Kidney (tissue), 14 donors: ENCODE results near the gene PEAK3. TPM values are rescaled to one million over a fixed set of nuclear protein-coding genes. Genes with fewer than 3 reads are reported as not detected.

Experiments
- DNase-seq, 5 donors: peaks; one replicate each; pipeline ENCODE4 v3.0.0-alpha.2; 2013 to 2020
- FAIRE-seq: peaks from 2 replicates; lab custom pipeline; 2012; peaks lifted over from hg19 to GRCh38; lab: Jason Lieb, UNC
- H3K27ac ChIP-seq, 2 donors: one replicate each; pipeline ENCODE4 v1.7.0; 2013; ENCODE audit warnings: low read depth in 2 of 2, low read length in 2 of 2, inconsistent platforms in 1 of 2
- H3K27me3 ChIP-seq: one replicate; pipeline ENCODE4 v1.7.1; 2013; ENCODE audit warnings: low read length, inconsistent platforms; ENCODE audit not compliant: control insufficient read depth, insufficient read depth
- H3K36me3 ChIP-seq, 3 donors: one replicate each; pipeline versions ENCODE4 v1.7.0 to v1.7.1; 2013; ENCODE audit warnings: low read length in 3 of 3, control low read depth in 1 of 3, inconsistent platforms in 1 of 3; ENCODE audit not compliant: insufficient read depth in 3 of 3, control insufficient read depth in 2 of 3
- H3K4me1 ChIP-seq, 3 donors: one replicate each; pipeline versions ENCODE4 v1.7.0 to v1.7.1; 2013; ENCODE audit warnings: low read length in 3 of 3, inconsistent platforms in 1 of 3, low read depth in 1 of 3; ENCODE audit not compliant: control insufficient read depth in 2 of 3, insufficient read depth in 2 of 3
- H3K4me3 ChIP-seq, 3 donors: one replicate each; pipeline versions ENCODE4 v1.7.0 to v1.8.1; 2013; ENCODE audit warnings: low read length in 3 of 3, control low read depth in 1 of 3, inconsistent platforms in 1 of 3
- H3K9ac ChIP-seq, 3 donors: one replicate each; pipeline versions ENCODE4 v1.7.0 to v1.7.1; 2013; ENCODE audit warnings: low read length in 3 of 3, control low read depth in 1 of 3, inconsistent platforms in 1 of 3
- H3K9me3 ChIP-seq, 3 donors: one replicate each; pipeline versions ENCODE4 v1.7.0 to v1.7.1; 2013; ENCODE audit warnings: low read length in 3 of 3, control low read depth in 1 of 3, inconsistent platforms in 1 of 3; ENCODE audit not compliant: control insufficient read depth in 2 of 3, insufficient read depth in 1 of 3
- intact Hi-C: fragments of 100-400 bp; cut with DNase I; formaldehyde crosslinking; loops from one replicate; pipeline ENCODE4 v1.11.1; 2022
- polyA plus RNA-seq: library from polyadenylated mRNA; stranded (reverse); fragments of 350-450 nt; fragmentation: Illumina TruSeq; extraction: RNeasy Lipid Tissue Mini Kit (QIAGEN cat#74804); gene quantifications from one replicate; pipeline ENCODE4 v1.2.3, GENCODE V29; 2014; ENCODE audit warnings: low read depth, low replicate concordance; ENCODE audit not compliant: insufficient read depth
- total RNA-seq: library from RNA; stranded (reverse); fragmentation: NEBNext Ultra II Directional; extraction: Animal tissue kit (Norgen Biotek cat#: 25700); gene quantifications from one replicate; pipeline ENCODE4 v1.2.1, GENCODE V29; 2021
- TF ChIP-seq, protein P1 (sequence below): IDR thresholded peaks from 3 replicates; pipeline ENCODE4 v1.5.1; 2012; ENCODE audit warnings: mild to moderate bottlenecking, moderate library complexity, borderline replicate concordance; ENCODE audit not compliant: insufficient read depth; ENCODE audit errors: extremely low read depth
- donor health status: control.
- donor health status: control.
- donor health status: control.
- donor health status: control.
- donor health status: control.
- donor health status: DM: yes; HTN: yes; CAD: no.
- donor health status: Normal renal cell carcinoma (clear cell type).

The PEAK3 gene
- total and polyA plus RNA-seq, 2 donors from 2014 or later = 2.1 TPM; not detected in 1

DNA sequence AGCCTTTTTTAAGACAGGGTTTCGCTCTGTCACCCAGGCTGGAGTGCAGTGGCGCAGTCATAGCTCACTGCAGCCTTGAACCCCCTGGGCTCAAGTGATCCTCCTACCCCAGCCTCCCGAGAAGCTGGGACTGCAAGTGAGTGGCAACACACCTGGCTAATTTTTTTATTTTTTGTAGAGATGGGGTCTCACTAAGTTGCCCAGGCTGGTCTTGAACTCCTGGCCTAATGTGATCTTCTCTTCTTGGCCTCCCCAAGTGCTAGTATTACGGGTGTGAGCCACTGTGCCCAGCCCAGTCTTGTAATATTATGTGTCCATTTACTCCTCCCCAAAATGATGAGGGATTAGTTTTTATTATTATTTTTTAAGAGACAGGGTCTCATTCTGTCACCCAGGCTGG lies 29.1 kb upstream of the PEAK3 start:
- no peak overlapping the region for H3K27ac ChIP-seq
- H3K4me1 ChIP-seq = no peaks in the 10 kb centered on the region
- no peaks in the 10 kb centered on the region for H3K36me3 ChIP-seq
- intact Hi-C loops = loop anchor here (10.0 kb wide), 1 partner anchor 156 kb away; the partner anchor contains the start of gene AP3D1
- H3K9me3 ChIP-seq = no peaks in the 10 kb centered on the region
- no peak overlapping the region for H3K9ac ChIP-seq
- DNase-seq (no peak), FAIRE-seq (no peak)
- TF ChIP-seq, protein P1, sequence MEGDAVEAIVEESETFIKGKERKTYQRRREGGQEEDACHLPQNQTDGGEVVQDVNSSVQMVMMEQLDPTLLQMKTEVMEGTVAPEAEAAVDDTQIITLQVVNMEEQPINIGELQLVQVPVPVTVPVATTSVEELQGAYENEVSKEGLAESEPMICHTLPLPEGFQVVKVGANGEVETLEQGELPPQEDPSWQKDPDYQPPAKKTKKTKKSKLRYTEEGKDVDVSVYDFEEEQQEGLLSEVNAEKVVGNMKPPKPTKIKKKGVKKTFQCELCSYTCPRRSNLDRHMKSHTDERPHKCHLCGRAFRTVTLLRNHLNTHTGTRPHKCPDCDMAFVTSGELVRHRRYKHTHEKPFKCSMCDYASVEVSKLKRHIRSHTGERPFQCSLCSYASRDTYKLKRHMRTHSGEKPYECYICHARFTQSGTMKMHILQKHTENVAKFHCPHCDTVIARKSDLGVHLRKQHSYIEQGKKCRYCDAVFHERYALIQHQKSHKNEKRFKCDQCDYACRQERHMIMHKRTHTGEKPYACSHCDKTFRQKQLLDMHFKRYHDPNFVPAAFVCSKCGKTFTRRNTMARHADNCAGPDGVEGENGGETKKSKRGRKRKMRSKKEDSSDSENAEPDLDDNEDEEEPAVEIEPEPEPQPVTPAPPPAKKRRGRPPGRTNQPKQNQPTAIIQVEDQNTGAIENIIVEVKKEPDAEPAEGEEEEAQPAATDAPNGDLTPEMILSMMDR = no peak
- H3K27me3 ChIP-seq = peaks cover 2% of the 10 kb centered on the region
- H3K4me3 ChIP-seq = no peak overlapping the region

DNA sequence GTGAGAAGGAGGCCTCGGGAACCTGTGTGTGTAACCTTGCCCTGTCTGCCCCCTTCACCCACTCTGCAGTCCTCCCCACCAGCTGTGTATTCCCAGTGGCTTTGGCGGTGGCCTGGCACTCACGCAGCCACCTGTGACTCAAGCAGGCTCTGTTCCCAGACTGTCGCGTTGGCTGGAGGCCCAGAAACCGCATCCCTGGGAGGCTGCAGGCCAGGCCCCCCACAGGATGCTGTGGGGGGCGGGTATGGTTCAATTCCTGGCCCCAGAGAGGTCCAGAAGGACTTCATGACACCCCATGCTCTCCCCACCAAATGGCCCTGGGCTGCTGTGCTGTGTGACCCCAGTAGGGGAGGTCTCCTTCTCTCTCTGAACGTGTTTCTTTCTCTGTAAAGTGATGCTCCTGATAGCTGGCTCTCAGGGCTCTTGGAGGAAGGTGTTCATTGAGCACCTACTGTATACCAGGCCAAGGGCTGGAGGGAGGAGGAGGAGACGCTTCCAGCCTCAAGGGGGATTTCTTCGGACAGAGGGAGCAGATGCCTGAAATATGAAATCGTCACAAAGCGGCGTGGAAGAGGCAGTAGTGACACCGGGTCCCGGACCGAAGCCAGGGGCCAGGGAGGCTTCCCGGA lies 27.9 kb upstream of the PEAK3 start:
- DNase-seq (no peak), FAIRE-seq (no peak)
- Histone ChIP-seq H3K4me3 (no peak overlapping the region), H3K9ac (no peak overlapping the region), H3K36me3 (no peaks in the 10 kb centered on the region), H3K9me3 (no peaks in the 10 kb centered on the region), H3K4me1 (no peaks in the 10 kb centered on the region), H3K27me3 (peaks cover 2% of the 10 kb centered on the region), H3K27ac (no peak overlapping the region)
- TF ChIP-seq, protein P1 = no peak
- intact Hi-C loops = loop anchor here (10.0 kb wide), 1 partner anchor 155 kb away; the partner anchor contains the start of gene AP3D1

DNA sequence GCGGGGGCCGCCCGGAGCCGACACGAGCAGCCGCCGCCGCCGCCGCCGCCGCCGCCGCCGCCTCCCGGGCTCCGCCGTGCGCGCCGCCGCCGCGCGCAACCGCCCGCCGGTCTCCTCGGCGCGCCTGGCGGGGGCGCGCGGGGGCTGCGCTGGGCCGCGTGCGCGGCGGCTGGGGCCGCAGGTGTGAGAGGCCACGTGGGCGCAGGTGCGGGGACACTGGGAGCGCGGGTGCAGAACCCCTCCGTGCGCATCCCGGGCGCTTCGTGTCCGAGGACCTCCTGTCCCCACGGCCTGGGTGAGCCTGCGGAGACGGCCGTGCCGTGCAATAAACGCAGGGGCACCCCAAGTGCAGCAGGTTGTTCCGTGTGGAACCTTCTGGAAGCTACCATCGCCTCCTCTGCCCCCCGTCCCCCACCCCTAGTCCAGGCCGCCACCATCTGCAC lies 26.2 kb upstream of the PEAK3 start, which contains the start of gene LINGO3:
TSS of gene LINGO3 (minus strand) at position 41 of the 443 bp plus-strand sequence. CDS start 16,378 bp downstream, outside the sequence.
- Histone ChIP-seq H3K9ac (no peak within 1 kb of the TSS), H3K4me1 (no peaks in the 10 kb centered on the region), H3K27me3 (peaks cover 2% of the 10 kb centered on the region), H3K27ac (no peak within 1 kb of the TSS), H3K9me3 (no peaks in the 10 kb centered on the region), H3K36me3 (no peaks in the 10 kb centered on the region), H3K4me3 (no peak within 1 kb of the TSS)
- DNase-seq = no peak
- TF ChIP-seq, protein P1 = no peak
- no peak for FAIRE-seq
- intact Hi-C loops = no loop called here
